Skeletal muscle tissue (tissue), 4 donors: ENCODE data around the gene SLC22A17. TPM values are rescaled to one million over a fixed set of nuclear protein-coding genes. Genes with fewer than 3 reads are reported as not detected.

Experiments
- H3K27ac ChIP-seq: one replicate; pipeline ENCODE4 v1.7.0; 2013; ENCODE audit warnings: mild to moderate bottlenecking, low read depth, low read length, inconsistent platforms
- H3K27me3 ChIP-seq, 3 donors: one replicate each; pipeline ENCODE4 v1.7.0; 2013; ENCODE audit warnings: low read length in 3 of 3; ENCODE audit not compliant: control insufficient read depth in 3 of 3, insufficient read depth in 3 of 3
- H3K36me3 ChIP-seq, 3 donors: one replicate each; pipeline ENCODE4 v1.7.0; 2013; ENCODE audit warnings: low read length in 3 of 3; ENCODE audit not compliant: control insufficient read depth in 3 of 3, insufficient read depth in 3 of 3
- H3K4me1 ChIP-seq, 3 donors: one replicate each; pipeline ENCODE4 v1.7.0; 2013; ENCODE audit warnings: low read length in 3 of 3, mild to moderate bottlenecking in 3 of 3; ENCODE audit not compliant: control insufficient read depth in 3 of 3, insufficient read depth in 3 of 3
- H3K4me3 ChIP-seq, 3 donors: one replicate each; pipeline ENCODE4 v1.7.0; 2013; ENCODE audit warnings: low read length in 3 of 3
- H3K9ac ChIP-seq, 3 donors: one replicate each; pipeline ENCODE4 v1.7.0; 2013; ENCODE audit warnings: low read length in 3 of 3, mild to moderate bottlenecking in 3 of 3, moderate library complexity in 2 of 3, low read depth in 1 of 3
- H3K9me3 ChIP-seq, 3 donors: one replicate each; pipeline ENCODE4 v1.7.0; 2013; ENCODE audit warnings: low read length in 3 of 3; ENCODE audit not compliant: control insufficient read depth in 3 of 3
- total RNA-seq: library from RNA; depleted of rRNA; stranded (reverse); fragments of >200 nt; gene quantifications from one replicate; pipeline ENCODE4 v1.2.3, GENCODE V29; 2014
- donor health status: Osteomylitis.

Gene SLC22A17
- total RNA-seq, 1 donor from 2014 or later, result 12.5 TPM

DNA sequence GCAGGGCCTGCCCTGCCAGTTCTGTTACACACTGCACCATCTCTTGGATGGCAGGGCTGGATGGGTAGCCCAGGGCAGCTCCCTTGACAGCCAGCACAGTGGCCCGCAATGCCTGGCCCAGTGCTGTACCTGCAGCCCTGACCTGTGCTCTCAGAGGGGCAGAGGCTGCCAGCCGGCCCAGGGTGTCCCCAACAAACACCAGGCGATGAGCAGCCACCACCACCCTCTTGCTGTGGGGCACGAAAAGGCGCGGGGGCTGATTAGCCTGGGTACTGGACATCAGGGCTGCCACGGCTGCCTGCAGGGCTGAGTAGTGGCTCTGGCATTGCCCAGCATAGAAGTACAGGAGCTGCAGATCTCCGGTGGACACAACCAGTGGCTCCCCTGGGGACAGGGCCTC is 4.6 kb upstream of the SLC22A17 start:
- H3K9ac ChIP-seq, result peak overlapping the region in 1 of 3 donors; percentile 16
- peaks cover 3 to 4% (median 3%) of the 10 kb centered on the region in 3 donors for H3K4me1 ChIP-seq
- no peaks in the 10 kb centered on the region for H3K9me3 ChIP-seq
- H3K36me3 ChIP-seq, result no peaks in the 10 kb centered on the region
- peaks cover 15 to 34% (median 28%) of the 10 kb centered on the region in 3 donors for H3K27me3 ChIP-seq
- H3K27ac ChIP-seq, result no peak overlapping the region
- H3K4me3 ChIP-seq, result no peak overlapping the region

DNA sequence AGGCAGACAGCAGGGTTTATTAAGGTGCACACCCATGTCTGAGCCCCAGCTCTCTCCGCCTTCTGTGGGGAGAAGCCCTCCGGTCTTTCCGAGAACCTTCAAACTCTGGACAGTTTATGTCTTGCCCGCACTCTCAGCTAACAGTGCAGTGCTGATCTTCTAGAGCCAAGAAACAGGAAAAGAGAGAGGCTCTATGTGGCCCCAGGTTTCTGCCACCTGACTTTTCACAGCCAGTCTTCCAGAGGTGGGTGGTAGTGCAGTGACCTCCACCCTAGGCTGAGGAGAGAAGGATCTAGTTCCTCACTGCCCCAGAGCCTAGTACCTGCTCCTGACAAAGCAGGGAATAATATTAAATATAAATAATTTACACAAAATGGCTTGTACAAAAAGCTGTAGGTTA is 4.0 kb upstream of the SLC22A17 start:
- Histone ChIP-seq H3K4me3 (no peak overlapping the region), H3K36me3 (no peaks in the 10 kb centered on the region), H3K27me3 (peaks cover 21 to 36% (median 34%) of the 10 kb centered on the region in 3 donors), H3K4me1 (peaks cover 8 to 10% (median 9%) of the 10 kb centered on the region in 3 donors), H3K27ac (no peak overlapping the region), H3K9me3 (no peaks in the 10 kb centered on the region), H3K9ac (no peak overlapping the region)

DNA sequence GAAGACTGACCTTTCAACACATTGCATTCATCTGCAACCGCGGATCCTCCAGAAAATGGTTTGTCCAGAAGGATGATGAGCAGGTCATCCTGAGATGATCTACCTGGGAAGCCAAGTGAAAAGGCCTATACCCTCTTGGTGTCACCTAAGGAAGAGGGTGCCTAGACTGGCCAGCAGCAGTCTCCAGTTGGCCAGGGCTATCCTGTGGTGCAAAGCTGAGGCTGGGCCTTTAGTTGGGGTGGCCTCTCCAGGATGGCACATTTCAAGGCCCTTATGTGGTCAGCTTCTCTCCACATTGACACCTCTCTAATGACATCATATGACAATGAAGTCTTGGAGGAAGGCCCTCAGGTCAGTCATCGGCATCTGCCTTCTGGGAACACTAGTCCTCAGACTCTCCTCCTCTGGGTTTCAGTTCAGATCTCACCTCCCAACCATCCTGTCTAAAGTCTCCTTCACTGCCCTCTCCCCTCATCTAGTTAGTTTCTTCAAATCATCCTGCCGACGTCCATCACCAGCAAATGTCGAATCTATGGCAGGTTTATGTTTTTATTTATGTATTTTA is 3.3 kb upstream of the SLC22A17 start:
- H3K36me3 ChIP-seq, result no peaks in the 10 kb centered on the region
- H3K9ac ChIP-seq, result no peak overlapping the region
- H3K27ac ChIP-seq, result no peak overlapping the region
- H3K4me3 ChIP-seq, result no peak overlapping the region
- peaks cover 22 to 44% (median 41%) of the 10 kb centered on the region in 3 donors for H3K27me3 ChIP-seq
- H3K9me3 ChIP-seq, result no peaks in the 10 kb centered on the region
- H3K4me1 ChIP-seq, result peaks cover 9 to 12% (median 11%) of the 10 kb centered on the region in 3 donors

DNA sequence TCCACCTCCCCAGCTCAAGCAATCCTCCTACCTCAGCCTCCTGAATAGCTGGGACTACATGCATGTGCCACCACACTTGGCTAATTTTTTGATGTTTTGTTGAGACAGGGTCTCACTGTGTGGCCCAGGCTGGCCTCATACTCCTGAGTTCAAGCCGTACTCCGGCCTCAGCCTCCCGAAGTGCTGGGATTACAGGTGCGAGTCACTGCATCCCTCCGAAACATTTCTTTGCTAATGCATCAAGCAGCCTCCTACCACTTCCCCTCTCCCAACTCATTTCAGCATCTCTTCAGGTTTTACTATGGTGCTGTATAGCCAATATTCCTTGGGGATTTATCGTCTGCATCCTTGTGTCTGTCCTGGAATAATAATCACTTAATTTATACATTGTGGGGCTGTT is 2.3 kb upstream of the SLC22A17 start:
- H3K27ac ChIP-seq, result no peak overlapping the region
- no peaks in the 10 kb centered on the region for H3K36me3 ChIP-seq
- peaks cover 22 to 50% (median 45%) of the 10 kb centered on the region in 3 donors for H3K27me3 ChIP-seq
- H3K9me3 ChIP-seq, result no peaks in the 10 kb centered on the region
- no peak overlapping the region for H3K4me3 ChIP-seq
- no peak overlapping the region for H3K9ac ChIP-seq
- H3K4me1 ChIP-seq, result peaks cover 9 to 12% (median 11%) of the 10 kb centered on the region in 3 donors

DNA sequence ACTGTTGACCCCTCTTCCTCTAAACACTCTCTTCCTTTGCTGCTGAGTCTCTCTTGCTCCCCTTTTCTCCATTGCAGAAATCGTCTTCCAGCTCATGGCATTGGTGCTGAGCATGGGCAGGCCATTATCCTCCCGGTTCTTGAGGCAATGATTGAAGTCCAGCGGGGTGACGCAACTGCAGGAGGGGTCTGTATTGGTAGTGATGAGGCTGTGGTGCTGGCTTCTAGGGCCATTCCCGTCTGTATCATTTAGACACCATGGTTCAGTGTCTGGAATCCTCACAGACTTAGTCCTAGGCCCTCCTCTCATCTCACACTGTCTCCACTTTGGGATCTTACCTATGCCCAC is 720 bp upstream of the SLC22A17 start:
- H3K9me3 ChIP-seq, result no peaks in the 10 kb centered on the region
- H3K27ac ChIP-seq, result no peak overlapping the region
- no peaks in the 10 kb centered on the region for H3K36me3 ChIP-seq
- H3K27me3 ChIP-seq, result peaks cover 22 to 45% (median 45%) of the 10 kb centered on the region in 3 donors
- peaks cover 9 to 12% (median 11%) of the 10 kb centered on the region in 3 donors for H3K4me1 ChIP-seq
- H3K9ac ChIP-seq, result no peak overlapping the region
- no peak overlapping the region for H3K4me3 ChIP-seq

DNA sequence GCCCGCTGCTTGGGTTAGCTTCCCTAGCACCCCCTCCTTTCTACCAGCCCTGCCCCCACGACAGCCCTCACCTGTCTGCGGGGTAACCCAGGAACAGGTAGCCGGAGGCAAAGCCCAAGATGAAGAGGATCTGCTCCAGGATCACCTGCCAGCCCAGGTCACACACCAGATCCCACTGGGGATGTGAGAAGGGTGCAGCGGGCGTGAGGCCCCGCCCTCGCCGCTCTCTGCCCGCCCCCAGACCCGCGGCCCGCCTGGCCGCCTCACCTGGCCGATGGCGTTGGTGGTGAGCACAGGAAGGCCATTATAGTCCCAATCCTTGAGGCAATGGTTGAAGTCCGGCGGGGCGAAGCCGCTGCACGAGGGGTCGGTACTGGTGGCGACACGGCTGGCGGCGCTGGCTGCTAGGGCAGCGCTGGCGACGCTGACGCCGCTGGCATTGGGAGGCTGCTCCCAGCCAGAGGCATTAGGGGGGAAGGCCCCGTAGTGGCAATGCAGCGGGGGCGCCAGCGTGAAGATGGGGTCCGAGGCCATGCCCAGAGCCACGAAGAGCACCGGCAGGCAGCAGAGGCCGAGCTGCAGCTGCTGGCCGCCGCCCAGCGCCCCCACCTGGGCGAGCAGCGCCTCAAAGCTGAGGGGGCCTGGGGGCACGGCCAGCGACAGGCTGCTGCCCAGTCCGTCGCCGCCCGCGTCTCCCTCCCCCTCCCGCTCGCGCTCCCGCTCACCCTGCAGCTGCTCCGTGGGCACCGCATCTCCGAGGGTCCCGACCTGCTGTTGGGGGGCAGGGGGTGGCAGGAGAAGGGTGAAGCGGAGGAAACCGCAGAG is 794 bp downstream of the SLC22A17 start:
- H3K27me3 ChIP-seq, result peaks cover 22 to 45% (median 45%) of the 10 kb centered on the region in 3 donors
- H3K4me3 ChIP-seq, result peak overlapping the region; percentile 56 to 66 (median 59)
- no peaks in the 10 kb centered on the region for H3K36me3 ChIP-seq
- no peak overlapping the region for H3K27ac ChIP-seq
- no peaks in the 10 kb centered on the region for H3K9me3 ChIP-seq
- H3K9ac ChIP-seq, result peak overlapping the region in 2 of 3 donors; percentile 20 to 45
- peaks cover 9 to 12% (median 11%) of the 10 kb centered on the region in 3 donors for H3K4me1 ChIP-seq

DNA sequence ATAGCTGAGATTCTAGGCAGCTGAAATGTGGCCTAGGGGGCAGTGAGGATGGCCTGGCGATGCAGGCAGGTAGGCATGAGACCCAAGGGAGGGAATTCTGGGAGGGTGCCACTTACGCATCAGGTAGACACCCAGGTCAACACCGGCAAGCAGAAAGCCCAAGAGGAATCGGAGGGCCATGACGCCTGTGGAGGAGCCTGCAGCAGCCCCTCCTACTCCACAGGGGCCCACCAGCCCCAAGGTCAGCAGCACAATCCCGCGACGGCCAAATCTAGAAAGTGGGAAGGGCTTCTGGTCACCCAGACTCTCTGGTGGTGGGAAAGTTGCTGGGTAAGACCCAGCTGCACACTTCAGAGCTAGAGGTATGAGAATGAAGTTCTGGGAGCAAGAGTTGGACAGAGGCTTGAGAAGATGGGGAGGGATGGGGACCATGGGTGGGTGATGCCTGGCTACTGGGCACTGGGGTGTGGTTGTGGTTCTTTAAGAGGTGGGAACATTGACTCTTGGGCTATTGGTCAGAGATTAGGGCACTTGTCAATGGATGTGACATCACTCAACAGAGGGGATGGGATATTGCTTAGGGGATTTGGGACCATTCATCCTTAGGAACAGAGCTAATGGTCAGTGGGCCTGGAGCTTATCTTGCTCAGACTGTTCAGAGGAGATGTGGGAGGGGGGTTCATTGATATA is 3.4 kb downstream of the SLC22A17 start:
- Histone ChIP-seq H3K9ac (no peak overlapping the region), H3K27ac (no peak overlapping the region)

DNA sequence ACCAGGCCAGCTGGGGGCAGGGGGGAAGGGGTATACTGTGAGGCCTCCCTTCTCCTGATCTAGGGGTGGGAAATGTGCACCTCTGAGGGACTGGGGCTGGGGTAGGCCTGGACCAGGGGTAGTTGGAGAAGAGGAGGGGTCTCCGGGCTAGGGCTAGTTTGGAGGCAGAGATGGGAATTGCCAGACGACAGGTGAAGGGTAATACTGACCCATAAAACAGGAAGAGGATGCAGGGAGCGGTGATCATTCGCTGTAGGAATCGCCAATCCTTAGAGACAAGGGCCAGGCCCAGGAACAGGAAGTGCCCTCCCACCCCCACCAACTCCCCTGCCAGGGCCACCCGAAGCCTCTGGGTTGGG is 4.4 kb downstream of the SLC22A17 start:
- Histone ChIP-seq H3K4me3 (no peak overlapping the region), H3K4me1 (peaks cover 9 to 12% (median 11%) of the 10 kb centered on the region in 3 donors), H3K36me3 (no peaks in the 10 kb centered on the region), H3K9ac (no peak overlapping the region), H3K27ac (no peak overlapping the region), H3K9me3 (no peaks in the 10 kb centered on the region), H3K27me3 (peaks cover 10 to 26% (median 24%) of the 10 kb centered on the region in 3 donors)

More for the DNA sequence above, 3.4 kb downstream of the SLC22A17 start:
- Histone ChIP-seq H3K9me3 (no peaks in the 10 kb centered on the region), H3K4me1 (peaks cover 9 to 12% (median 11%) of the 10 kb centered on the region in 3 donors), H3K36me3 (no peaks in the 10 kb centered on the region), H3K27me3 (peaks cover 17 to 33% (median 32%) of the 10 kb centered on the region in 3 donors), H3K4me3 (no peak overlapping the region)

DNA sequence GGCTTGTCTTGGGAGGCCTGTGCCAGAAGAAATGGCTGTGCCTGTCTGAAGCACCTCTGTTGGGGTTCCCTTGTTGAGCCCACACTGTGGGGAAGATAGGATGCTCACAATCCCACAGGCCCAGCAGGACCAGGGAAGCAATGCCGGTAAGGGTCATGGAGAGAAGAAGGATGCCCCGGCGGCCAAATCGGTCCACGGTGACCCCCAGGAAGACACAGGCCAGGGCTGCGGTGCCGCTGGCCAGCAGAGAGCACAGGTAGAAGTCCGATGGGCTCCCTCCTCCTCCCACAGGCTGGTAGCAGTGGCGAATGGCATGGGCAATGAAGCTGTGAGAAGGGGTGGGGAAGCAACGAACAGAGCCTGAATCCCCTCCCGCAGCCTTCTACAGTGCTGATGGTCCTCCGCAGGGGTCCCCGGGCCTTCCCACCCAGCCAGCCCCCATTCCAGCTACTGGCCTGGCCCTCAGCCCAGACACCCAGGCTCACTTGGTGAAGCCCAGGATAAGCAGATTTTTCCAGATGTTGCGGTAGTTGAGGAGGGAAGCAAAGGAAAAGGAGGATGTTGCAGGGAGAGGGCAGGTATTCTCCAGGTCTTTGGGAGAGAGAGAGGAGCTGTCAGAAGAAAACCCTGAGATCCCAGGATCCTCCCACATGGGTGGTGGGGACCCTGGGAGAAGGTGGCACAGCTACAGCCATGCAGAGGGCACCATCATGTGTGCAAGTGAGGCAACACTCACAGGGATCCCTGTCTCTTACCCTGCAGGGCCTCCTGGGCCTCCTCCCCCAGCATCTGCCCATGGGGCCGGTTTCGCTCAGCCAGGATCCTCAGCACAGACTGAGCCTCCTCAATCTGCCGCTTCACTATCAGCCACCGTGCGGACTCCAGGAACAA is 5.0 kb downstream of the SLC22A17 start:
- Histone ChIP-seq H3K27ac (no peak overlapping the region), H3K36me3 (no peaks in the 10 kb centered on the region), H3K4me3 (no peak overlapping the region), H3K4me1 (peaks cover 6 to 12% (median 11%) of the 10 kb centered on the region in 3 donors), H3K9ac (no peak overlapping the region), H3K9me3 (no peaks in the 10 kb centered on the region), H3K27me3 (peaks cover 8 to 23% (median 21%) of the 10 kb centered on the region in 3 donors)
